HepG2 (cell line): Measurements from ENCODE around the gene SECTM1. TPM values are rescaled to one million over a fixed set of nuclear protein-coding genes. Genes with fewer than 3 reads are reported as not detected.

ENCODE experiments used
- ATF5 ChIP-seq: sonication (generic); formaldehyde crosslinking; IDR thresholded peaks from 2 replicates; pipeline ENCODE4 v1.4.0; 2020; ENCODE audit warnings: mild to moderate bottlenecking, low read depth, missing genetic modification reagents
- ATRX ChIP-seq: sonication (generic); formaldehyde crosslinking; IDR thresholded peaks from 2 replicates; pipeline ENCODE4 v1.4.0; 2020; ENCODE audit warnings: missing genetic modification reagents, borderline replicate concordance
- CERS6 ChIP-seq: sonication (generic); formaldehyde crosslinking; IDR thresholded peaks from 2 replicates; pipeline ENCODE4 v1.5.0; 2020; ENCODE audit warnings: missing genetic modification reagents
- HMGXB4 ChIP-seq, 2 experiments: sonication (generic) in 1 of 2; formaldehyde crosslinking in 1 of 2; IDR thresholded peaks; 2 replicates each; pipeline versions ENCODE4 v1.4.0 to v1.6.1; 2018 to 2020; ENCODE audit warnings: missing genetic modification reagents in 2 of 2, borderline replicate concordance in 1 of 2, low read depth in 1 of 2, mild to moderate bottlenecking in 1 of 2, missing biosample characterization in 1 of 2
- MAX ChIP-seq: IDR thresholded peaks from 2 replicates; pipeline ENCODE4 v1.6.1; 2012; ENCODE audit warnings: inconsistent platforms
- MNT ChIP-seq: fragments of 450-650 bp; IDR thresholded peaks from 2 replicates; pipeline ENCODE4 v1.6.1; 2016
- MTA1 ChIP-seq: sonication (generic); formaldehyde crosslinking; IDR thresholded peaks from 2 replicates; pipeline ENCODE4 v1.4.0; 2020; ENCODE audit warnings: missing genetic modification reagents, mild to moderate bottlenecking, borderline replicate concordance
- PBX2 ChIP-seq: IDR thresholded peaks from 2 replicates; pipeline ENCODE4 v1.6.1; 2016; ENCODE audit warnings: control low read depth
- SIN3A ChIP-seq: IDR thresholded peaks from 2 replicates; pipeline ENCODE4 v1.6.1; 2011; ENCODE audit warnings: low read depth, mild to moderate bottlenecking, control low read depth, low read length, borderline replicate concordance
- STAT5B ChIP-seq: sonication (generic); formaldehyde crosslinking; IDR thresholded peaks from 2 replicates; pipeline ENCODE4 v1.4.0; 2020; ENCODE audit warnings: missing genetic modification reagents
- STAT6 ChIP-seq: sonication (generic); formaldehyde crosslinking; IDR thresholded peaks from 2 replicates; pipeline ENCODE4 v1.4.0; 2020; ENCODE audit warnings: missing genetic modification reagents, mild to moderate bottlenecking, borderline replicate concordance
- ZFX ChIP-seq: sonication (generic); formaldehyde crosslinking; IDR thresholded peaks from 2 replicates; pipeline ENCODE4 v1.4.0; 2020; ENCODE audit warnings: mild to moderate bottlenecking, low read depth, missing genetic modification reagents, moderate library complexity
- ZNF138 ChIP-seq: sonication (generic); formaldehyde crosslinking; IDR thresholded peaks from 2 replicates; pipeline ENCODE4 v1.5.0; 2020; ENCODE audit warnings: mild to moderate bottlenecking, low read depth, missing genetic modification reagents
- ZNF776 ChIP-seq: sonication (generic); formaldehyde crosslinking; IDR thresholded peaks from 2 replicates; pipeline ENCODE4 v1.4.0; 2020; ENCODE audit warnings: mild to moderate bottlenecking, missing genetic modification reagents
- ZNF780A ChIP-seq: sonication (generic); formaldehyde crosslinking; IDR thresholded peaks from 2 replicates; pipeline ENCODE4 v1.8.0; 2022; ENCODE audit warnings: mild to moderate bottlenecking, missing genetic modification reagents, moderate library complexity
- polyA plus RNA-seq, 8 experiments: library from polyadenylated mRNA; depleted of rRNA in 3 of 8; stranded (reverse) in 7 of 8; unstranded in 1 of 8; fragments of >200 nt; fragmentation: Illumina TruSeq in 4 of 8; extraction: Trizol in 4 of 8; gene quantifications; 2 replicates each; pipeline versions ENCODE4 v1.2.1 to v1.2.3, GENCODE V29; 2011 to 2016; ENCODE audit warnings: low read depth in 4 of 8, missing spikeins in 1 of 8, mixed read lengths in 1 of 8; ENCODE audit not compliant: insufficient read depth in 1 of 8
- total RNA-seq, 5 experiments: library from RNA; depleted of rRNA; stranded (reverse); fragments of >200 nt; fragmentation: Illumina TruSeq; extraction: Trizol; gene quantifications; 2 replicates each; pipeline ENCODE4 v1.2.3, GENCODE V29; 2016; ENCODE audit warnings: low read depth in 1 of 5

The SECTM1 gene
- total and polyA plus RNA-seq, 2 of the 13 experiments (the other 11 are each of a cell fraction or from before 2014, with no cell fraction given), result 3.5 to 5.3 TPM

- TF ChIP-seq CERS6 (no peak), ATRX (no peak), ZNF138 (CRISPR knock-in tag) (no peak), SIN3A (peak; percentile 68; the same call in 1 of the 2 replicates), ZNF776 (CRISPR knock-in tag) (0 out of 2 replicates have a peak, but pooled peaks have one; percentile 73), MAX (peak; percentile 96), STAT6 (CRISPR knock-in tag) (peak; percentile 40; the same call in 1 of the 2 replicates), MNT (peak; percentile 90), HMGXB4 (CRISPR knock-in tag; IDR thresholded peaks at IDR 0.05; ENCODE audit: borderline replicate concordance in 1 of 2, low read depth in 1 of 2) (peak in 1 of 2 experiments; percentile 77; a peak in 2 of 4 replicates), STAT5B (CRISPR knock-in tag) (0 out of 2 replicates have a peak, but pooled peaks have one; percentile 26), ATF5 (CRISPR knock-in tag) (no peak), ZFX (CRISPR knock-in tag) (peak; percentile 79; the same call in 1 of the 2 replicates), ZNF780A (0 out of 2 replicates have a peak, but pooled peaks have one; percentile 36), MTA1 (CRISPR knock-in tag) (peak; percentile 93), PBX2 (CRISPR knock-in tag) (peak; percentile 51)
Measured at GRCh38 chr17:82346342-82347300, 13.1 kb upstream of the SECTM1 start (continued).
